ENCODE measurements around the gene ZNF839.

- no peak for TF ChIP-seq EZH2 (IDR thresholded peaks at IDR 0.05)
- no peak for TF ChIP-seq POLR2AphosphoS5 (IDR thresholded peaks at IDR 0.05; ENCODE audit: borderline replicate concordance, low read depth, low read length)
- no peak for TF ChIP-seq FOXP2 (optimal IDR thresholded peaks at IDR 0.05; ENCODE audit: control extremely low read depth, extremely low read length, insufficient read depth)
Observed at GRCh38 chr14:102377696-102378095, 58.1 kb downstream of the ZNF839 start.
